ENCODE data around the gene FAM20C. TPM values are rescaled to one million over a fixed set of nuclear protein-coding genes. Genes with fewer than 3 reads are reported as not detected.

The FAM20C gene
- total RNA-seq, 2 experiments from 2014 or later, result not detected

- no peak for DNase-seq (ENCODE audit: low spot score)
- no peak overlapping the region for H3K4me3 ChIP-seq (ENCODE audit: low read depth, low read length, poor library complexity, severe bottlenecking)
- no peak overlapping the region for H2AFZ ChIP-seq (ENCODE audit: low read length)
- POLR2A ChIA-PET, result no interaction called here
- no peaks in the 10 kb centered on the region for H3K79me2 ChIP-seq (ENCODE audit: insufficient read depth, low read depth, low read length)
- intact Hi-C loops (cut with micrococcal nuclease; ENCODE audit: unreplicated experiment), result no loop called here
- no peak overlapping the region for H3K4me2 ChIP-seq (ENCODE audit: low read length)
- CTCF ChIA-PET (ENCODE audit: unreplicated experiment), result no interaction called here
- H3K27ac ChIP-seq (ENCODE audit: low read depth, low read length, poor library complexity, severe bottlenecking), result no peak overlapping the region
- no peaks in the 10 kb centered on the region for H3K9me3 ChIP-seq (ENCODE audit: low read length)
- H3K4me1 ChIP-seq (ENCODE audit: insufficient read depth, low read length, poor library complexity, severe bottlenecking), result no peaks in the 10 kb centered on the region
- H3K9me2 ChIP-seq (ENCODE audit: insufficient read depth, low read length), result no peaks in the 10 kb centered on the region
- no peaks in the 10 kb centered on the region for H3K36me3 ChIP-seq (ENCODE audit: insufficient read depth, low read length)
- no TSS peak for BruUV-seq (replicated peaks)
- no peaks in the 10 kb centered on the region for H4K20me1 ChIP-seq (ENCODE audit: insufficient read depth, low read length)
- TF ChIP-seq, protein P1, sequence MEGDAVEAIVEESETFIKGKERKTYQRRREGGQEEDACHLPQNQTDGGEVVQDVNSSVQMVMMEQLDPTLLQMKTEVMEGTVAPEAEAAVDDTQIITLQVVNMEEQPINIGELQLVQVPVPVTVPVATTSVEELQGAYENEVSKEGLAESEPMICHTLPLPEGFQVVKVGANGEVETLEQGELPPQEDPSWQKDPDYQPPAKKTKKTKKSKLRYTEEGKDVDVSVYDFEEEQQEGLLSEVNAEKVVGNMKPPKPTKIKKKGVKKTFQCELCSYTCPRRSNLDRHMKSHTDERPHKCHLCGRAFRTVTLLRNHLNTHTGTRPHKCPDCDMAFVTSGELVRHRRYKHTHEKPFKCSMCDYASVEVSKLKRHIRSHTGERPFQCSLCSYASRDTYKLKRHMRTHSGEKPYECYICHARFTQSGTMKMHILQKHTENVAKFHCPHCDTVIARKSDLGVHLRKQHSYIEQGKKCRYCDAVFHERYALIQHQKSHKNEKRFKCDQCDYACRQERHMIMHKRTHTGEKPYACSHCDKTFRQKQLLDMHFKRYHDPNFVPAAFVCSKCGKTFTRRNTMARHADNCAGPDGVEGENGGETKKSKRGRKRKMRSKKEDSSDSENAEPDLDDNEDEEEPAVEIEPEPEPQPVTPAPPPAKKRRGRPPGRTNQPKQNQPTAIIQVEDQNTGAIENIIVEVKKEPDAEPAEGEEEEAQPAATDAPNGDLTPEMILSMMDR (conservative IDR thresholded peaks at IDR 0.05; ENCODE audit: low read length), result no peak
- TF ChIP-seq EZH2phosphoT487 (IDR thresholded peaks at IDR 0.05; ENCODE audit: borderline replicate concordance, low read depth, low read length), result no peak
These were observed 18.8 kb downstream of the FAM20C start for GRCh38 chr7:211033-211714.

DNA sequence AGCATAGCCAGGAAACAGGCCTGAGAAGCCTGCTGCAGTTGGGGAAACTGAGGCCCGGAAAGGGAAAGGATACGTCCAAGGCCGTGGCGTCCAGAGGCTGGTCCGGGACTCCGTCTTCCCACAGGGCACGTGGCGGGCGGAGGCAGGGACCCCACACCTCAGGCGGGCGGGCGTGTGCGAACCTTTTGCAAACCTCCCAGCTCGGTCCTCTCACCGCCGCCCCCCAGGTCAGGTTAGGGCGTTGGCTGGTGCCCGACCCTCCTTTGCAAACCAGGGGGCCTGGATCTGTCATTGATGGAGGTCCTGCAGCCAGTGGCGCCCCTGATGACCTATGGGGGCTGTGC lies 19.3 kb downstream of the FAM20C start:
- no peak for TF ChIP-seq EZH2phosphoT487 (IDR thresholded peaks at IDR 0.05; ENCODE audit: borderline replicate concordance, low read depth, low read length)
- TF ChIP-seq, protein P1 (conservative IDR thresholded peaks at IDR 0.05; ENCODE audit: low read length), result no peak
- Histone ChIP-seq H3K27ac (ENCODE audit: low read depth, low read length, poor library complexity, severe bottlenecking) (no peak overlapping the region), H4K20me1 (ENCODE audit: insufficient read depth, low read length) (no peaks in the 10 kb centered on the region), H3K9me3 (ENCODE audit: low read length) (no peaks in the 10 kb centered on the region), H3K4me2 (ENCODE audit: low read length) (no peak overlapping the region), H3K4me3 (ENCODE audit: low read depth, low read length, poor library complexity, severe bottlenecking) (no peak overlapping the region), H3K79me2 (ENCODE audit: insufficient read depth, low read depth, low read length) (no peaks in the 10 kb centered on the region), H3K4me1 (ENCODE audit: insufficient read depth, low read length, poor library complexity, severe bottlenecking) (no peaks in the 10 kb centered on the region), H3K9me2 (ENCODE audit: insufficient read depth, low read length) (no peaks in the 10 kb centered on the region), H2AFZ (ENCODE audit: low read length) (no peak overlapping the region), H3K36me3 (ENCODE audit: insufficient read depth, low read length) (no peaks in the 10 kb centered on the region)
- ChIA-PET POLR2A (no interaction called here), CTCF (ENCODE audit: unreplicated experiment) (no interaction called here)
- no TSS peak for BruUV-seq (replicated peaks)
- no peak for DNase-seq (ENCODE audit: low spot score)
- intact Hi-C loops (cut with micrococcal nuclease; ENCODE audit: unreplicated experiment), result no loop called here

DNA sequence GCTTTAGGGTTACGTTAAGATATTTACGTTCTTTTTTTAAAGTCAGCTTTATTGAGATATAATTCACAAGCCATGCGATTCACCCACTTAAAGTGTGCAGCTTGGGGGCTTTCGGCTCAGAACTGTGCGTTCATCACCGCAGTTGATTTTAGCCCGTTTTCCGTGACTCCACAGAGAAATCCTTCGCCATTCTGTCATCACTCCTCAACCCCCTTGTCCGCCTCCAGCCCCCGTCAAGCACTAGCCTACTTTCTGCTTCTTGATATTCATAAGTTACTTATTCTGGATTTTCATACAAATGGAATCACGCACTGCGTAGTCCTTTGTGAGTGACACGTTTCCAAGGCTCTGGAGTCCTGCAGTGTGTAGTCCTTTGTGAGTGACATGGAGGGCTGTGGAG lies 20.4 kb downstream of the FAM20C start:
- no peaks in the 10 kb centered on the region for H3K9me2 ChIP-seq (ENCODE audit: insufficient read depth, low read length)
- H3K27ac ChIP-seq (ENCODE audit: low read depth, low read length, poor library complexity, severe bottlenecking), result no peak overlapping the region
- H3K79me2 ChIP-seq (ENCODE audit: insufficient read depth, low read depth, low read length), result no peaks in the 10 kb centered on the region
- H3K4me2 ChIP-seq (ENCODE audit: low read length), result no peak overlapping the region
- no peaks in the 10 kb centered on the region for H3K9me3 ChIP-seq (ENCODE audit: low read length)
- H4K20me1 ChIP-seq (ENCODE audit: insufficient read depth, low read length), result no peaks in the 10 kb centered on the region
- no peaks in the 10 kb centered on the region for H3K36me3 ChIP-seq (ENCODE audit: insufficient read depth, low read length)
- BruUV-seq (replicated peaks), result no TSS peak
- ChIA-PET POLR2A (no interaction called here), CTCF (ENCODE audit: unreplicated experiment) (no interaction called here)
- no peak for TF ChIP-seq EZH2phosphoT487 (IDR thresholded peaks at IDR 0.05; ENCODE audit: borderline replicate concordance, low read depth, low read length)
- TF ChIP-seq, protein P1 (conservative IDR thresholded peaks at IDR 0.05; ENCODE audit: low read length), result no peak
- intact Hi-C loops (cut with micrococcal nuclease; ENCODE audit: unreplicated experiment), result no loop called here
- no peak overlapping the region for H3K4me3 ChIP-seq (ENCODE audit: low read depth, low read length, poor library complexity, severe bottlenecking)
- H2AFZ ChIP-seq (ENCODE audit: low read length), result no peak overlapping the region
- H3K4me1 ChIP-seq (ENCODE audit: insufficient read depth, low read length, poor library complexity, severe bottlenecking), result no peaks in the 10 kb centered on the region
- DNase-seq (ENCODE audit: low spot score), result no peak
